GM23248 (cell line): ENCODE data around the gene MINDY1. TPM values are rescaled to one million over a fixed set of nuclear protein-coding genes. Genes with fewer than 3 reads are reported as not detected.

Source experiments
- DNase-seq: peaks from one replicate; pipeline ENCODE4 v3.0.0-alpha.2; 2015
- H2AFZ ChIP-seq: fragments of 200-600 bp; sonication (generic); 2 replicates; pipeline ENCODE4 v1.6.1; 2016; ENCODE audit warnings: antibody characterized with exemption
- H3F3A ChIP-seq: fragments of 200-600 bp; sonication (generic); 2 replicates; pipeline ENCODE4 v1.6.1; 2016; ENCODE audit warnings: mild to moderate bottlenecking, antibody characterized with exemption, mixed run types; ENCODE audit not compliant: insufficient read depth
- H3K27ac ChIP-seq: fragments of 200-600 bp; sonication (generic); 2 replicates; pipeline ENCODE4 v1.5.1; 2016; ENCODE audit warnings: mild to moderate bottlenecking
- H3K27me3 ChIP-seq: fragments of 200-600 bp; sonication (generic); replicated peaks from 2 replicates; pipeline ENCODE4 v1.6.1; 2016; ENCODE audit warnings: mild to moderate bottlenecking; ENCODE audit not compliant: insufficient read depth
- H3K36me3 ChIP-seq: fragments of 200-600 bp; sonication (generic); 2 replicates; pipeline ENCODE4 v1.6.1; 2016; ENCODE audit warnings: low read depth, mild to moderate bottlenecking
- H3K4me1 ChIP-seq: fragments of 200-600 bp; sonication (generic); 2 replicates; pipeline ENCODE4 v1.6.1; 2016; ENCODE audit warnings: mild to moderate bottlenecking; ENCODE audit not compliant: insufficient read depth
- H3K4me2 ChIP-seq: fragments of 200-600 bp; sonication (generic); one replicate; pipeline ENCODE4 v1.6.1; 2016; ENCODE audit warnings: mild to moderate bottlenecking; ENCODE audit not compliant: unreplicated experiment
- H3K4me3 ChIP-seq: fragments of 200-600 bp; sonication (generic); 2 replicates; pipeline ENCODE4 v1.5.1; 2016; ENCODE audit warnings: mild to moderate bottlenecking
- H3K79me2 ChIP-seq: fragments of 200-600 bp; sonication (generic); 2 replicates; pipeline ENCODE4 v1.6.1; 2016; ENCODE audit warnings: mild to moderate bottlenecking; ENCODE audit not compliant: insufficient read depth
- H3K9ac ChIP-seq: fragments of 200-600 bp; sonication (generic); 2 replicates; pipeline ENCODE4 v1.6.1; 2016; ENCODE audit warnings: mild to moderate bottlenecking
- H3K9me2 ChIP-seq: fragments of 200-600 bp; sonication (generic); 2 replicates; pipeline ENCODE4 v1.6.1; 2016; ENCODE audit warnings: mixed run types, mild to moderate bottlenecking, moderate library complexity; ENCODE audit not compliant: insufficient read depth
- H3K9me3 ChIP-seq: fragments of 200-600 bp; sonication (generic); one replicate; pipeline ENCODE4 v1.6.1; 2017; ENCODE audit warnings: low read depth
- H4K20me1 ChIP-seq: fragments of 200-600 bp; sonication (generic); 2 replicates; pipeline ENCODE4 v1.6.0; 2016; ENCODE audit not compliant: insufficient read depth
- EZH2 ChIP-seq: fragments of 200-600 bp; sonication (generic); IDR thresholded peaks from 2 replicates; pipeline ENCODE4 v1.6.1; 2018; ENCODE audit warnings: antibody characterized with exemption, mild to moderate bottlenecking; ENCODE audit not compliant: insufficient read depth, poor library complexity, severe bottlenecking
- EZH2phosphoT487 ChIP-seq: fragments of 200-600 bp; sonication (generic); IDR thresholded peaks from 2 replicates; pipeline ENCODE4 v1.6.1; 2018; ENCODE audit warnings: antibody characterized with exemption, moderate library complexity, mild to moderate bottlenecking, low read depth; ENCODE audit not compliant: insufficient read depth
- WGBS, 2 experiments: methylation state at CpG; one replicate each; pipeline ENCODE4 v1.1.6; 2015 to 2017; ENCODE audit warnings: low lambda C conversion rate in 2 of 2, low coverage in 1 of 2; ENCODE audit errors: missing lambda C conversion rate in 2 of 2; 5-methylcytosine and 5-hydroxymethylcytosine counted together
- in situ Hi-C: fragments of 300-500 bp; cut with MboI; formaldehyde crosslinking; loops from 2 replicates; pipeline ENCODE4 v1.15.0; 2020
- polyA plus RNA-seq: library from polyadenylated mRNA; unstranded; fragments of >200 nt; fragmentation: Nextera tagmentation; extraction: Ambion mirVana; gene quantifications from 2 replicates; pipeline ENCODE4 v1.2.1, GENCODE V29; 2016
- total RNA-seq: library from RNA; depleted of rRNA; stranded (reverse); fragments of >200 nt; shearing (Covaris generic); gene quantifications from 2 replicates; pipeline ENCODE4 v1.2.3, GENCODE V29; 2014

MINDY1 gene
- total and polyA plus RNA-seq, 2 experiments from 2014 or later, result 4.6 to 9.1 TPM

GRCh38 chr1:150971583-150972416 is 34.9 kb downstream of the MINDY1 start:
- Histone ChIP-seq H3K4me3 (peak overlapping the region; percentile 99), H2AFZ (no peak overlapping the region), H3K9me2 (no peaks in the 10 kb centered on the region), H3K36me3 (peaks cover 12% of the 10 kb centered on the region), H3K4me1 (peaks cover 31% of the 10 kb centered on the region), H4K20me1 (no peaks in the 10 kb centered on the region), H3K9me3 (no peaks in the 10 kb centered on the region), H3F3A (peaks cover 25% of the 10 kb centered on the region), H3K79me2 (peaks cover 71% of the 10 kb centered on the region), H3K9ac (peak overlapping the region; percentile 96), H3K27me3 (no peaks in the 10 kb centered on the region), H3K27ac (peak overlapping the region; percentile 76), H3K4me2 (peak overlapping the region; percentile 97)
- in situ Hi-C loops, result no loop called here
- WGBS, 2 experiments, result 38 to 44% methylated on average over 6 of the region's 6 CpGs
- DNase-seq, result peak; percentile 54
- TF ChIP-seq EZH2, result no peak
- TF ChIP-seq EZH2phosphoT487, result no peak

- peak overlapping the region; percentile 97 for H3K4me2 ChIP-seq
- no peaks in the 10 kb centered on the region for H3K9me3 ChIP-seq
- H3K79me2 ChIP-seq, result peaks cover 76% of the 10 kb centered on the region
- no peaks in the 10 kb centered on the region for H3K27me3 ChIP-seq
- DNase-seq, result peak; percentile 77
- peaks cover 27% of the 10 kb centered on the region; the same call in 1 of the 2 replicates for H3F3A ChIP-seq
- no peaks in the 10 kb centered on the region for H3K9me2 ChIP-seq
- peaks cover 30% of the 10 kb centered on the region for H3K4me1 ChIP-seq
- no peak overlapping the region for H2AFZ ChIP-seq
- peak overlapping the region; percentile 76 for H3K27ac ChIP-seq
- in situ Hi-C loops, result no loop called here
- peaks cover 20% of the 10 kb centered on the region for H3K36me3 ChIP-seq
- no peaks in the 10 kb centered on the region for H4K20me1 ChIP-seq
- H3K9ac ChIP-seq, result peak overlapping the region; percentile 96
- 34 to 56% methylated on average over 8 to 11 of the region's 11 CpGs for WGBS, 2 experiments
- peak overlapping the region; percentile 99 for H3K4me3 ChIP-seq
- TF ChIP-seq EZH2phosphoT487 (no peak), EZH2 (no peak)
Measured at GRCh38 chr1:150970808-150971582, 35.7 kb downstream of the MINDY1 start.

- H3K9me2 ChIP-seq, result no peaks in the 10 kb centered on the region
- H3K4me1 ChIP-seq, result peaks cover 30% of the 10 kb centered on the region
- H3K9ac ChIP-seq, result no peak overlapping the region
- in situ Hi-C loops, result no loop called here
- no peaks in the 10 kb centered on the region for H4K20me1 ChIP-seq
- DNase-seq, result no peak
- H2AFZ ChIP-seq, result no peak overlapping the region
- no peak overlapping the region for H3K27ac ChIP-seq
- H3K36me3 ChIP-seq, result peaks cover 34% of the 10 kb centered on the region
- TF ChIP-seq EZH2phosphoT487 (no peak), EZH2 (no peak)
- H3F3A ChIP-seq, result peaks cover 30% of the 10 kb centered on the region; the same call in 1 of the 2 replicates
- WGBS, 2 experiments, result 76 to 83% methylated on average over 3 of the region's 3 CpGs
- H3K79me2 ChIP-seq, result peaks cover 76% of the 10 kb centered on the region
- H3K4me2 ChIP-seq, result no peak overlapping the region
- no peaks in the 10 kb centered on the region for H3K9me3 ChIP-seq
- H3K4me3 ChIP-seq, result no peak overlapping the region
- no peaks in the 10 kb centered on the region for H3K27me3 ChIP-seq
Measured at GRCh38 chr1:150969626-150970025, 37.1 kb downstream of the MINDY1 start.

- H3K9me3 ChIP-seq, result no peaks in the 10 kb centered on the region
- H3K4me2 ChIP-seq, result no peak overlapping the region
- H3K79me2 ChIP-seq, result peaks cover 70% of the 10 kb centered on the region
- in situ Hi-C loops, result no loop called here
- H3K27me3 ChIP-seq, result no peaks in the 10 kb centered on the region
- H3K27ac ChIP-seq, result no peak overlapping the region
- peaks cover 40% of the 10 kb centered on the region for H3F3A ChIP-seq
- no peaks in the 10 kb centered on the region for H4K20me1 ChIP-seq
- 79 to 87% methylated on average over 4 of the region's 4 CpGs for WGBS, 2 experiments
- DNase-seq, result no peak
- H3K9me2 ChIP-seq, result no peaks in the 10 kb centered on the region
- no peak overlapping the region for H3K4me3 ChIP-seq
- TF ChIP-seq EZH2phosphoT487 (no peak), EZH2 (no peak)
- no peak overlapping the region for H2AFZ ChIP-seq
- peaks cover 39% of the 10 kb centered on the region for H3K36me3 ChIP-seq
- peaks cover 30% of the 10 kb centered on the region for H3K4me1 ChIP-seq
- H3K9ac ChIP-seq, result no peak overlapping the region
Measured at GRCh38 chr1:150968491-150968890, 38.2 kb downstream of the MINDY1 start.
